Natural killer cell (primary cell): ENCODE results near the gene AMIGO2. TPM values are rescaled to one million over a fixed set of nuclear protein-coding genes. Genes with fewer than 3 reads are reported as not detected.
"Not testable (repeated sequence)": the region's sequence is repeated elsewhere in the genome, so short reads cannot be mapped to it uniquely, and the experiment has no call there.

Experiments
- ATAC-seq, 3 donors: fragments of 150-1000 bp in 2 of 3; fragments of 200-7000 bp in 1 of 3; cut with Tn5 transposase; 1 replicate in 1 of 3; 2 replicates in 2 of 3; pipeline ENCODE4 v1.10.0; 2021; ENCODE audit warnings: mild to moderate bottlenecking in 2 of 3, moderate library complexity in 2 of 3
- DNase-seq, 2 donors: peaks; one replicate each; pipeline versions ENCODE4 v3.0.0 to v3.0.0-alpha.2; 2013 to 2021; ENCODE audit warnings: mixed read lengths in 1 of 2
- H3K27ac ChIP-seq: one replicate; pipeline ENCODE4 v1.5.1; 2013; ENCODE audit warnings: mild to moderate bottlenecking, low read length
- H3K27me3 ChIP-seq: one replicate; pipeline ENCODE4 v1.6.1; 2013; ENCODE audit warnings: low read length; ENCODE audit not compliant: control insufficient read depth, insufficient read depth
- H3K36me3 ChIP-seq: one replicate; pipeline ENCODE4 v1.6.1; 2013; ENCODE audit warnings: low read length; ENCODE audit not compliant: control insufficient read depth, insufficient read depth
- H3K4me1 ChIP-seq: one replicate; pipeline ENCODE4 v1.6.1; 2013; ENCODE audit warnings: low read length; ENCODE audit not compliant: control insufficient read depth, insufficient read depth
- H3K4me3 ChIP-seq: one replicate; pipeline ENCODE4 v1.5.1; 2013; ENCODE audit warnings: low read length
- H3K9me3 ChIP-seq: one replicate; pipeline ENCODE4 v1.6.1; 2013; ENCODE audit warnings: low read length; ENCODE audit not compliant: control insufficient read depth, insufficient read depth
- H3K27ac Mint-ChIP-seq, 2 donors: one replicate each; pipeline ENCODE4 v1.8.0; 2022; ENCODE audit warnings: mild to moderate bottlenecking in 2 of 2, mixed read lengths in 2 of 2, moderate library complexity in 1 of 2
- H3K27me3 Mint-ChIP-seq, 2 donors: one replicate each; pipeline ENCODE4 v1.8.0; 2022; ENCODE audit warnings: low read depth in 2 of 2, mixed read lengths in 2 of 2
- H3K36me3 Mint-ChIP-seq: one replicate; pipeline ENCODE4 v1.8.0; 2022; ENCODE audit warnings: mixed read lengths
- H3K4me1 Mint-ChIP-seq, 2 donors: one replicate each; pipeline ENCODE4 v1.8.0; 2022; ENCODE audit warnings: mixed read lengths in 2 of 2
- H3K4me3 Mint-ChIP-seq: one replicate; pipeline ENCODE4 v1.8.0; 2022; ENCODE audit warnings: mild to moderate bottlenecking, moderate library complexity, mixed read lengths
- H3K9me3 Mint-ChIP-seq, 2 donors: one replicate each; pipeline ENCODE4 v1.8.0; 2022; ENCODE audit warnings: mixed read lengths in 2 of 2
- CTCF ChIP-seq: fragments of 200-600 bp; IDR thresholded peaks from one replicate; pipeline ENCODE4 v1.8.0; 2022; ENCODE audit warnings: antibody characterized with exemption
- WGBS: methylation state at CpG from one replicate; pipeline ENCODE4 v1.1.7; 2013; ENCODE audit warnings: missing lambda C conversion rate; ENCODE audit not compliant: insufficient coverage; 5-methylcytosine and 5-hydroxymethylcytosine counted together
- intact Hi-C: fragments of 100-400 bp; cut with micrococcal nuclease; formaldehyde crosslinking; loops from one replicate; pipeline ENCODE4 v1.14.2; 2022
- total RNA-seq, 4 donors: library from RNA; stranded (reverse); fragments of 120-200 nt in 1 of 4; gene quantifications; one replicate each; pipeline versions ENCODE4 v1.2.3 to v1.2.4, GENCODE V29; 2013 to 2022

Gene AMIGO2
- total RNA-seq, 3 donors from 2014 or later (not counting 1 experiment from before 2014, with no cell fraction given): 8.0 to 9.9 (median 8.1) TPM

- Mint-ChIP-seq H3K27ac (no peak overlapping the region), H3K36me3 (peaks cover 11% of the 10 kb centered on the region), H3K4me3 (no peak overlapping the region), H3K4me1 (no peaks in the 10 kb centered on the region), H3K9me3 (peaks cover 2 to 7% of the 10 kb centered on the region in 2 donors), H3K27me3 (peaks cover 0 to 5% of the 10 kb centered on the region in 2 donors)
- ATAC-seq (no peak), DNase-seq (no peak)
- Histone ChIP-seq H3K4me3 (no peak overlapping the region), H3K4me1 (no peaks in the 10 kb centered on the region), H3K36me3 (no peaks in the 10 kb centered on the region), H3K27me3 (no peaks in the 10 kb centered on the region), H3K9me3 (peaks cover 16% of the 10 kb centered on the region), H3K27ac (no peak overlapping the region)
- WGBS: 90% methylated on average over 4 of the region's 4 CpGs
- TF ChIP-seq CTCF: no peak
- intact Hi-C loops: no loop called here
Observed at GRCh38 chr12:47054659-47055058, 25.1 kb downstream of the AMIGO2 start.

DNA sequence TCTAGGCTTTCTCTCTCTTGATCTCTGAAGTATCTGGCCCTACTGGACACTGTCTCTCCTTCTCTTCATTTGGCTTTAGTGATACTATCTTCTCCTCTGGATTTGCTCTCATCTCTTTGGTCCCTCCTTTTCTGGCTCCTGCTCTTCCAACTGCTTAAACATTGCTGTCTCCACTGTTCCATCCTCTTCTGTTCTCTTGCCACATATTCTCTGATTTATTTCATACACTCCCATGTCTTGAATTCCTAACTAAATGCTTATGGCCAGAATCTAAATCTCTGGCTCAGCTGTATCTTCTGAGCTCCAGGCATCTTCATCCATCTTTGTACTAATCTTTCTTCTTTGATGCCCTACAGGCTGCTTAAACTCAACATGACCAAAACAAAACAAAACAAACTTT lies 25.8 kb downstream of the AMIGO2 start:
- intact Hi-C loops: no loop called here
- no peak overlapping the region for H3K27ac Mint-ChIP-seq

DNA sequence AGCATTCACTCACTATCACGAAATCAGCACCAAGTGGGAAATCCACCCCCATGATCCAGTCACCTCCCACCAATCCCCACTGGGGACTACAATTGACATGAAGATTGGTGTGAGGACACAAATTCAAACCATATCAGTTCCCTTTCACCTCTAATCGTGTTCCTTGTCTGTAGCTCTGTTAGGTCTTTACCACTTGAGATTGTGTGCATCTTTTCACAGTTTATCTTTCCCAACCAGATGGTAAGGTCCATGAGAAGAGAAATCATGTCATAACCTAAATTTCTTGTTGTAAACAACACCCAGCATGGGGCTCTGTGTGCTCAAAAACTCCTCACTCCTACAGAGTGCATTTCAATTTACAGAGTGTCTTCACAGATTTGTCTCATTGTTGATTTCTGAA lies 27.5 kb downstream of the AMIGO2 start:
- Histone ChIP-seq H3K27me3 (no peaks in the 10 kb centered on the region), H3K4me1 (no peaks in the 10 kb centered on the region), H3K27ac (no peak overlapping the region), H3K9me3 (peaks cover 16% of the 10 kb centered on the region), H3K36me3 (no peaks in the 10 kb centered on the region), H3K4me3 (no peak overlapping the region)
- intact Hi-C loops: no loop called here
- DNase-seq (no peak), ATAC-seq (no peak)
- Mint-ChIP-seq H3K27ac (no peak overlapping the region), H3K4me3 (no peak overlapping the region), H3K4me1 (no peaks in the 10 kb centered on the region), H3K9me3 (peaks cover 2 to 7% of the 10 kb centered on the region in 2 donors), H3K27me3 (peaks cover 0 to 6% of the 10 kb centered on the region in 2 donors), H3K36me3 (peaks cover 11% of the 10 kb centered on the region)
- 92% methylated on average over 2 of the region's 2 CpGs for WGBS
- no peak for TF ChIP-seq CTCF

More for the DNA sequence above, 25.8 kb downstream of the AMIGO2 start:
- no peaks in the 10 kb centered on the region for H3K27me3 ChIP-seq
- peaks cover 16% of the 10 kb centered on the region for H3K9me3 ChIP-seq
- no peak overlapping the region for H3K27ac ChIP-seq
- Mint-ChIP-seq H3K27me3 (peaks cover 0 to 3% of the 10 kb centered on the region in 2 donors), H3K36me3 (peaks cover 11% of the 10 kb centered on the region), H3K4me3 (no peak overlapping the region), H3K4me1 (no peaks in the 10 kb centered on the region), H3K9me3 (peaks cover 2 to 7% of the 10 kb centered on the region in 2 donors)
- no peaks in the 10 kb centered on the region for H3K36me3 ChIP-seq
- no peak for DNase-seq
- TF ChIP-seq CTCF: no peak
- ATAC-seq: no peak
- no peaks in the 10 kb centered on the region for H3K4me1 ChIP-seq
- H3K4me3 ChIP-seq: no peak overlapping the region

DNA sequence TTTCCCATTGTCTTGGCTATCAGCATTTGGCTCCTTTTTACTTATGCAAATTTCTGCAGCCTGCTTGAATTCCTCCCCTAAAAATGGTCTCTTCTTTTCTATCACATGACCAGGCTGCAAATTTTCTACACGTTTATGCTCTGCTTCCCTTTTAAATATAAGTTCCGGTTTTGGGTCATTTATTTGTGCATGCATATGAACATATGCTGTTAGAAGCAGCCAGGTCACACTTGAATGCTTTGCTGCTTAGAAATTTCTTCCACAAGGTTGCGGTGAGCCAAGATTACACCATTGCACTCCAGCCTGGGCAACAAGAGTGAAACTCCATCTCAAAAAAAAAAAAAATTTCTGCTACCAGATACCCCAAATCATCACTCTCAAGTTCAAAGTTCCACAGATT lies 28.5 kb downstream of the AMIGO2 start:
- H3K36me3 ChIP-seq, H3K9me3 Mint-ChIP-seq, H3K4me3 ChIP-seq, DNase-seq, H3K27ac Mint-ChIP-seq, H3K27me3 ChIP-seq, H3K27me3 Mint-ChIP-seq, H3K4me1 ChIP-seq, H3K4me3 Mint-ChIP-seq, ATAC-seq, intact Hi-C loops, H3K27ac ChIP-seq, H3K4me1 Mint-ChIP-seq: not testable (repeated sequence)
- peaks cover 11% of the 10 kb centered on the region for H3K36me3 Mint-ChIP-seq
- H3K9me3 ChIP-seq: peaks cover 10% of the 10 kb centered on the region
- 88% methylated on average over 3 of the region's 3 CpGs for WGBS
